Heart left ventricle (tissue), 16 donors: ENCODE data around the gene OR14A2. TPM values are rescaled to one million over a fixed set of nuclear protein-coding genes. Genes with fewer than 3 reads are reported as not detected.
A peak's percentile ranks its signal among the peaks of the same experiment; 100 is the strongest.
"Not testable (repeated sequence)": the region's sequence is repeated elsewhere in the genome, so short reads cannot be mapped to it uniquely, and the experiment has no call there.

Source experiments
- ATAC-seq, 4 donors: fragments of 200-7000 bp; cut with Tn5 transposase; one replicate each; pipeline ENCODE4 v1.9.1; 2020 to 2022; ENCODE audit warnings: moderate library complexity in 4 of 4, mild to moderate bottlenecking in 3 of 4, moderate number of reproducible peaks in 1 of 4
- DNase-seq, 5 donors: peaks; one replicate each; pipeline ENCODE4 v3.0.0-alpha.2; 2020
- H3K27ac ChIP-seq, 12 donors: fragments of 200-600 bp; sonication (generic) in 4 of 12; one replicate each; pipeline versions ENCODE4 v1.5.0 to v1.8.0; 2016 to 2022; ENCODE audit warnings: mild to moderate bottlenecking in 2 of 12
- H3K27me3 ChIP-seq, 9 donors: fragments of 200-600 bp; sonication (generic) in 2 of 9; one replicate each; pipeline versions ENCODE4 v1.5.1 to v1.8.0; 2016 to 2022; ENCODE audit warnings: mild to moderate bottlenecking in 3 of 9
- H3K36me3 ChIP-seq, 9 donors: fragments of 200-600 bp; sonication (generic) in 2 of 9; one replicate each; pipeline versions ENCODE4 v1.5.0 to v1.8.0; 2018 to 2022; ENCODE audit warnings: mild to moderate bottlenecking in 2 of 9
- H3K4me1 ChIP-seq, 12 donors: fragments of 200-600 bp; sonication (generic) in 4 of 12; one replicate each; pipeline versions ENCODE4 v1.5.0 to v1.8.0; 2016 to 2022; ENCODE audit warnings: mild to moderate bottlenecking in 3 of 12
- H3K4me3 ChIP-seq, 12 donors: fragments of 200-600 bp; sonication (generic) in 4 of 12; one replicate each; pipeline versions ENCODE4 v1.5.0 to v1.8.0; 2017 to 2022; ENCODE audit warnings: mild to moderate bottlenecking in 9 of 12, moderate library complexity in 4 of 12
- H3K9me3 ChIP-seq, 12 donors: fragments of 200-600 bp; sonication (generic) in 4 of 12; one replicate each; pipeline versions ENCODE4 v1.5.0 to v1.8.0; 2016 to 2022; ENCODE audit warnings: mild to moderate bottlenecking in 1 of 12
- CTCF ChIP-seq, 12 donors: fragments of 200-600 bp; sonication (generic) in 4 of 12; IDR thresholded peaks; one replicate each; pipeline versions ENCODE4 v1.5.0 to v1.8.0; 2018 to 2022; ENCODE audit warnings: antibody characterized with exemption in 12 of 12, mild to moderate bottlenecking in 5 of 12
- POLR2A ChIP-seq, 2 donors: fragments of 450-650 bp; IDR thresholded peaks; one replicate each; pipeline ENCODE4 v1.6.1; 2017; ENCODE audit warnings: antibody characterized with exemption in 2 of 2, mild to moderate bottlenecking in 2 of 2, moderate library complexity in 2 of 2
- WGBS, 4 donors: extraction: QIAGEN DNeasy Blood & Tissue Kit in 2 of 4; methylation state at CpG; one replicate each; pipeline versions ENCODE4 v1.1.5 to v1.1.7; 2013 to 2018; 5-methylcytosine and 5-hydroxymethylcytosine counted together
- intact Hi-C, 10 donors: fragments of 100-400 bp; cut with DNase I; formaldehyde crosslinking; loops; one replicate each; pipeline versions ENCODE4 v1.11.1 to v1.14.2; 2022
- polyA plus RNA-seq, 2 donors: library from polyadenylated mRNA; stranded (reverse); fragments of 200-250 nt; gene quantifications; one replicate each; pipeline ENCODE4 v1.2.3, GENCODE V29; 2013
- total RNA-seq, 9 donors: library from RNA; depleted of rRNA in 2 of 9; stranded (reverse); fragments of >200 nt in 2 of 9; fragmentation: NEBNext Ultra II Directional in 3 of 9; extraction: Animal tissue kit (Norgen Biotek cat#: 25700) in 3 of 9; gene quantifications; one replicate each; pipeline versions ENCODE4 v1.1.0 to v1.2.4, GENCODE V29; 2016 to 2023
- donor health status: ischemic (EF 13 %, LVEDD 7.1; RV severe dilation, severe dysfunction).
- donor health status: healthy with polysubstance abuse.
- donor health status: DM: no; HTN: yes; CAD: no.
- donor health status: DM: no; HTN: no; CAD: no.
- donor health status: ischemic (EF 25% LVEDD 6.9; RV normal size, moderate dysfunction).
- donor health status: ischemic (EF 25% LVEDD 5.7; RV mildly dilated, moderate dysfunction).
- donor health status: healthy.
- donor health status: DM: yes; HTN: yes; CAD: no.
- donor health status: ischemic (EF 35%, LVEDD 5.7; RV mildly dilated, moderate dysfunction).
- donor health status: nonischemic (EF 11% LVEDD 7.7; RV severe dilation, severe dysfunction).
- donor health status: DM: yes; HTN: yes; CAD: no.
- donor health status: PGD.
- donor health status: ischemic (EF 29% LVEDD 5.4; RV normal size, mild dysfunction).
- donor health status: nonischemic (EF 23%, LVEDD 6.1; RV moderate dilation, normal function).

Gene OR14A2
- total and polyA plus RNA-seq, 11 donors = not detected

DNA sequence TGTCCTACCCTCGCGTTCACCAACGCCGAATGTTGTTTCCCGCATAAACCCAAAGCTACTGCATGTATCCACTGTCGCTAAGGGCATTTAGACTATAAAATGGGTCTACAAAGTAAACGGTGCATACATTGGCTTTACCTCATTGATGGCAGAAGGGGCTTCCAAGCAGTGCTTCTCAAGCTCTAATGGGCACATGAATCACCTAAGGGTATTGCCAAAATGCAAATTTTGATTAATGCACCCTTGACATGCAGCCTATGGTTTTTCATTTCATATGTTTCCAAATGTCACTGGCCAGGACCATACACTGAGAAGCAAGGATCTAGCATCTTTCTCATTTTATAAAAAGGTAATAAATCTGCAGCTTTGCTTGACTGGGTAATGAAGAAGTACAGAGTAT, 34.2 kb downstream of the OR14A2 start:
- Histone ChIP-seq H3K27me3 (no peaks in the 10 kb centered on the region), H3K9me3 (no peaks in the 10 kb centered on the region), H3K36me3 (no peaks in the 10 kb centered on the region), H3K4me3 (no peak overlapping the region), H3K4me1 (no peaks in the 10 kb centered on the region), H3K27ac (no peak overlapping the region)
- TF ChIP-seq CTCF (IDR thresholded peaks at IDR 0.05) = no peak
- no peak for TF ChIP-seq POLR2A (IDR thresholded peaks at IDR 0.05)
- ATAC-seq = no peak
- DNase-seq = no peak
- intact Hi-C loops = no loop called here
- 80 to 96% (median 92%) methylated on average over 7 of the region's 7 CpGs for WGBS, 4 donors

DNA sequence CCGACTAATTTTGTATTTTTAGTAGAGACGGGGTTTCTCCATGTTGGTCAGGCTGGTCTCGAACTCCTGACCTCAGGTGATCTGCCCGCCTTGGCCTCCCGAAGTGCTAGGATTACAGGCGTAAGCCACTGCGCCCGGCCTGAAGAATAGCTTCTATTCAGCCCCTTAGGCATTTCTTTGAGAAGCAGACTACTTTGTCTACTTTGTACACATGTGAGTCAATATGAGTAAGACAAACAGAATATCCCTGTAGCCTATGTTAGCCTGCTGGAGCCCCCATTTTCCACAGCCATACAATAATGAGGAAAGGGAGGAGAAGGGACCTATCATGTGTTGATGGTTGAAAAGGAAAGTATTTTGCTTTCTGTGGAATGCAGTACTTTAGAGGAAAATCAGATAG, 37.3 kb downstream of the OR14A2 start:
- 90 to 96% (median 93%) methylated on average over 8 of the region's 8 CpGs for WGBS, 4 donors
- H3K27me3 ChIP-seq, intact Hi-C loops: not testable (repeated sequence)

DNA sequence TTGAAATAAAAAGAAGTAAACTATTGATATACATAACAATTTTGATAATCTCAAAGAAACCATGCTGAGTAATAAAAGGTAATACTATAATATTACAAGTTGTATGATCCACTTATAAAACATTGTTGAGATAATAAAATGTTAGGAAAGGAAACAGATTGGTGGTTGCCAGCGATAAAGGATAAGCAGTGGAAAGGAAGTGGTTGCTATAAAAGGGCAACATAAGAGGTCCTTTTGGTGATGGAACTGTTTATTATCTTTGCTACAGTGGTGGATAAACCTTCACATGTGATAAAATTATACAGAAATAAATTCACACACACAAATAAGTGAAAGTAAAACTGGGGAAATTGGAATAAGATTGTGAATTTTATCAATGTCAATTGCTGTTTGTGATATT, 46.6 kb downstream of the OR14A2 start:
- H3K9me3 ChIP-seq = peaks cover 0 to 5% (median 0%) of the 10 kb centered on the region in 12 donors
- DNase-seq (no peak), ATAC-seq (no peak)
- H3K27me3 ChIP-seq = no peaks in the 10 kb centered on the region
- no peaks in the 10 kb centered on the region for H3K4me1 ChIP-seq
- TF ChIP-seq CTCF (IDR thresholded peaks at IDR 0.05) = no peak
- no peak for TF ChIP-seq POLR2A (IDR thresholded peaks at IDR 0.05)
- no peak overlapping the region for H3K4me3 ChIP-seq
- no peak overlapping the region for H3K27ac ChIP-seq
- intact Hi-C loops = no loop called here
- no peaks in the 10 kb centered on the region for H3K36me3 ChIP-seq
- WGBS, 4 donors = 62 to 72% (median 67%) methylated on average over 1 of the region's 1 CpG

More for the DNA sequence above, 37.3 kb downstream of the OR14A2 start:
- H3K36me3 ChIP-seq, H3K4me3 ChIP-seq, DNase-seq, H3K4me1 ChIP-seq, H3K9me3 ChIP-seq, H3K27ac ChIP-seq, ATAC-seq: not testable (repeated sequence)

DNA sequence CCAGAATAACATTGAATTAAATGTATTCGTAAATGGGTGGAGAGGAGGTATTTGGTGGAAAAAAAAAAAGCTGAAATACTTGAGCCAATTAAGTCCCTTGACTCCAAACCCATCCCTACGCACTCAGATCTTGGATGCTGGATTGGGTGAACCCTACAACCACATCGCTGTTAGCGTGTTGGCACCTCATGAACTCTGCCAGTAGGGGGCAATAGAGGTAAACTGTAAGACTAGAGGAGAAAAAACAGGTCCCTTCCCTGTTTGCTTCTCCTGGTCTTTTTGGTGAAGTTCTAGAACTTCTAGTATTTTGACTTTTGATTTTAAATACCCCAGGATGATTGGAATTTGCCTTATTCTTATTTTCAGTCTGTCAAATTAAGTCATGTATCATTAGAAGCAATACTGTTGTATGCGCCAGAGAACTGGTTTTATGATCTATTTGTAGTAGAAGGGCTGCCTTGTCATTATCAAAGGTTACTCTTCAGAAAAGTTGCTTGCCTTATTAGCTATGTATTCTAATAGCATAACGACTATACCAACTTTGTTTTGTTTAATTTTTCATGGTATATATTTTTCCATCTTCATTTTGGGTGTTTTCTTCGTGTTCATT, 66.5 kb downstream of the OR14A2 start:
- intact Hi-C loops = no loop called here
- no peak overlapping the region for H3K4me3 ChIP-seq
- peaks cover 0 to 2% (median 0%) of the 10 kb centered on the region in 12 donors for H3K9me3 ChIP-seq
- no peak for ATAC-seq
- no peak overlapping the region for H3K27ac ChIP-seq
- DNase-seq = no peak
- TF ChIP-seq CTCF (IDR thresholded peaks at IDR 0.05) (peak; percentile 18 to 69 (median 46)), POLR2A (IDR thresholded peaks at IDR 0.05) (no peak)
- no peaks in the 10 kb centered on the region for H3K4me1 ChIP-seq
- no peaks in the 10 kb centered on the region for H3K27me3 ChIP-seq
- H3K36me3 ChIP-seq = no peaks in the 10 kb centered on the region
- WGBS, 4 donors = 27 to 33% (median 29%) methylated on average over 7 of the region's 7 CpGs

DNA sequence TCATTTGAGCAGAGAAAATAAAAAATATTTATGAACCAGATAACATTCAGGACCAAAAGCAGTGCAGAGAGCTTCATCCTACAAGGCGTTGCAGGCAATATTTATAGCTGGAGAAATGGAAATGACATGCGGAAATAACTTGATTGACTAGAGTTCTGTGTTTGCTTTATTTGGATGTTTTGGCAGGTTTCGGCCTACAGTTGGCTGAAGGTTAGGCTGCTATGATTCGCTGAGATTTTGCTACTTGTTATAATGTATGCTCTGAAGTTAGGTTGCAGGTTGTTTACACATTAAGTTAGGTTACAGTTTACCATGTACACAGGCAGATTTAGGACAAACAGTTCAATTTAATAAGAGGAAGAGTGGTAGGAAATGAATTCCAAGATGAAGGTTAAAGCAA, 67.8 kb downstream of the OR14A2 start:
- no peak for ATAC-seq
- intact Hi-C loops = no loop called here
- H3K27ac ChIP-seq = no peak overlapping the region
- H3K9me3 ChIP-seq = peaks cover 0 to 2% (median 0%) of the 10 kb centered on the region in 12 donors
- 81 to 89% (median 83%) methylated on average over 4 of the region's 4 CpGs for WGBS, 4 donors
- no peaks in the 10 kb centered on the region for H3K4me1 ChIP-seq
- H3K27me3 ChIP-seq = no peaks in the 10 kb centered on the region
- no peaks in the 10 kb centered on the region for H3K36me3 ChIP-seq
- no peak overlapping the region for H3K4me3 ChIP-seq
- no peak for DNase-seq
- TF ChIP-seq CTCF (IDR thresholded peaks at IDR 0.05) = no peak
- TF ChIP-seq POLR2A (IDR thresholded peaks at IDR 0.05) = no peak
